GM18499 (cell line): ENCODE results near the gene TOP3B.
"Not testable (repeated sequence)": the region's sequence is repeated elsewhere in the genome, so short reads cannot be mapped to it uniquely, and the experiment has no call there.

Experiments used
- ATAC-seq: cut with Tn5 transposase; IDR thresholded peaks from one replicate; pipeline ENCODE4 v1.9.1; 2021; ENCODE audit warnings: moderate number of reproducible peaks; ENCODE audit not compliant: insufficient read depth, unreplicated experiment

TOP3B gene

DNA sequence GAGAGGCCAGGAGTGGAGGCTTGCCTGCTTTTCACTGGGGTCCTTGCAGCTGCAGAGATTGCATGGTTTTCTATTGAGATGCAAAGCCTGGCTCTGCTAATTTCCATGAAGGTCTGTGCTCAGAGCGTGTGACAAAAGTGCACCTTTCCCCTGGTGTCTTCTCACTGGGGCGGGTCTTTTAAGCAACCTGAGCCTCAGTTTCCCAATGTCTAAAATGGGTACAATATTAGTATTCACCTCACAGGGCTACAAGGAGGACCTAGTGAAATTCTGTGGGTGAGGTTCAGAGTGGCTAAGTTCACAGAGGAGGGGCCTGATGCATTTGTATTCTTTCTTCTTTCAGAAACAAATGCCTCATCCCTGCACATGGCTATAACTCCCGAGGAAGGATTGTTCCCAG lies 50.2 kb downstream of the TOP3B start:
- ATAC-seq, result no peak

DNA sequence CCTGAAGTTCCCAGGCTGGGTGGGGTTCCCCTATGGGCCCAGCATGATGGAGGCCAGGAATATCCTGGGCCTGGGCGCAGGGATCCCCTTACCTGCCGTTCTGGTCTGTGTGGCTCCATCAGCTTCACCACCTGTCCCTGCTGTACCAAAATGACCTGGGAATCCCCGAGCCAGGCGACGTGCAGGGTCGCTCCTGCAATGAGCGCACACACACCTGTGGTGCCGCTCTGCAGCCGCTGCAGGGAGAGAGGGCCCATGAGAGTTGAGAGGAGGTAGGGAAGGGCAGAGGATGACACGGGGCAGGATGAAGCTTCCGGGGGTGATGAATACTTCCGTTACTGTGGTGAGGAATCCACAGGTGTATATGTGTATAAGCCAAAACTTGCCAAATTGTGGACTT lies 51.5 kb downstream of the TOP3B start:
- ATAC-seq, result no peak

DNA sequence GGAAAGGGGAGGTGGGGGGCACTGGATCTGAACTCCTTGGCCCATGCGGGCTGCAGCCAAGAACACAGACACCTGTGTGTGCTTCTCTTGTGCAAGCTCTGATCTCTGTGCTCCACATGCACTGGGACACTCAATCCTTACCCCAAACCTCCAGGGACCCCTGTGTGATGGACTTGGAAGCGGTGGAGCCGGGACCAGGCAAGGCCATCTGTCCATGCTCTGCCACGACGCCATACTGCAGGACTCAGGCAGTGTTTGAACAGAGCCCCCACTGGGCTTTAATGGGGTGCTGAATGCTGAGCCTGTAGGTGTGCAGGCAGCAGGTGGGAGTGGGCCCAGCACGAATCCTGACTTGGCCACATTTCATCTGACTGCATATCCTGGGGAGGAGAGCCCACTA lies 53.3 kb downstream of the TOP3B start:
- ATAC-seq, result no peak

DNA sequence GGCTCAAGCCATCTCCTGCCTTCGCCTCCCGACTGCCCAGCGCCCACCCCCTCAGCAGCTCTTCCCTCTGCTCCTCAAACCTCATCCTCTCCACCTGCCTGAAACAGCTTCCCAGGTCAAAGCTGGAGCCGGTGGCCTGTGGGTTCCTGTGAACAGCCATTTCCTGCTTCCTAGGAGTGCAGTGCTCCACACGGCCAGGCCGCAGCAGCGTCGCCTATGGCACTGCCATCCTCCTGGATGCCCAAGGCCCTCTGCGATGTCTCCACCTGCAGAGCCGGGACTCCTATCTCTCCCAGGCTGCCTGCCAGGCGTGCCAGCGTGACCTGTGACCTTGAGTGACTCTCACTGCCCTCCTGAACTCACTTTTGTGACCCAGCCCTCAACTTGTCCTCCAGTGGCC lies 54.5 kb downstream of the TOP3B start:
- ATAC-seq, result no peak

DNA sequence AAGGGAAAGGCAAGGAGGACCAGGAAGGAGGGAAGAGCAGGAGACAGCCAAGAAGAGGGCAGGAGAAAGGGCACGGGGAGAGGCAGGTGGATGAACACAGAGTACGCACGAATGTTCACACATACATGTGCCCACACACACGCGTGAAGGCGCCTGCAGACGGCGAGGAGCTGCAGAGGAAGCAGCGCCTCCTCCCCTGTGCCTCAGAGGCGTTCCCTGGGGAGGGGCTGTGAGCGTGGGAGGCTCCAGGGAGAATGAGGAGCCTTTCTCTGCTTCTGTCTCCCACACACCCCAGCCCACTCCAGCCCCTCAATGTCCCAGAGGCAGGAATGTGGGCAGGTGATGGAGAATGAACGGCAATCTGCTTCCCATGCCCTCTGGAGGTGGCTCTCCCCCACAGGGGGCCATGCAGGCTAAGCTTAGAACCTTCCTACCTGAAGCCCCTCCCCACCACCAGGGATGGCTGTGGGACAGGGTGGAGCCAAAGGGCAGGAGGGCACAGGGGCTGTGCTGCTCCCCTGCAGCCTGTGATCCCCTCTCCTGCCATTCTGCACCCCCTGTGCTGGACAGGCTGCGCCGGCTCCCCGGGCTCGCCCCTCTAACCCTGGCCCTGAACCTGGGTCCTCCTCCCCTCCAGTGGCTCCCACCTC lies 55.3 kb downstream of the TOP3B start:
- no peak for ATAC-seq

DNA sequence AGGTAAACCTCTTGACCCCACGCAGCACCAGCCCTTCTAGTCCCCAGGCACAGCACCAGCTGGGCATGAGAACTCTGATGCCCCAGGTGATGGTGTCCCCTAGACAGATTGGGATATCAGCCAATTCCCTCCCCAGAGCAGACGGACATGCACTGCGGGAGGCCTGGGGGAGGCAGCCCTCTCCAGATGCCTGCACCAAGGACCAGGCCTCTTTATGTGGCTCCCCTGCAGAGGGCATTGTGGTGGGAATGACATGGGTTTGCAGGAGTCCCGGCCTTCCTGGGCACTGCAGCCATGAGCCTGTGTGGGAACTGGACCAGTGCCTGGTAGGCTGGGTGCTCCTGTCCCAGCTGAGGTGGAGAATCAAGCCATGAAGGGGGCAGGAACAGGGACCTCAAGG lies 55.9 kb downstream of the TOP3B start:
- no peak for ATAC-seq

DNA sequence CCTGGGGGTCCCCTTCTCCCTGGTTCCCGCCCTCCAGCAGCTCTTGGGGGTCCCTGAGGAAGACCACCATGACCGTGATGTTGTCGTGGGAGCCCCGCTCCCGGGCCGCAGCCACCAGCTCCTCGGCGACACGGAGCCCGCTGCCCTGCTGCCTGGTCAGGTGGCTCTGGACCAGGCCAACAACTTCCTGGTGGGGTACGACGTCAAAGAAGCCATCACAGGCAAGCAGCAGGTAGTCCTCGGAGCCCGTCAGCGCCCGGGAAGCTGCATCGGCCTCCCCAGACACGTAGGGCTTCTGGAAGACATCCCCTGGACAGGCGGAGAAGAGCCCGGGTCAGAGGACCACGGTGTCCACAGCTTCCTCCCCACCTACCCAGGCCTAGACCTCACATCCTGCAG lies 59.4 kb downstream of the TOP3B start:
- no peak for ATAC-seq

DNA sequence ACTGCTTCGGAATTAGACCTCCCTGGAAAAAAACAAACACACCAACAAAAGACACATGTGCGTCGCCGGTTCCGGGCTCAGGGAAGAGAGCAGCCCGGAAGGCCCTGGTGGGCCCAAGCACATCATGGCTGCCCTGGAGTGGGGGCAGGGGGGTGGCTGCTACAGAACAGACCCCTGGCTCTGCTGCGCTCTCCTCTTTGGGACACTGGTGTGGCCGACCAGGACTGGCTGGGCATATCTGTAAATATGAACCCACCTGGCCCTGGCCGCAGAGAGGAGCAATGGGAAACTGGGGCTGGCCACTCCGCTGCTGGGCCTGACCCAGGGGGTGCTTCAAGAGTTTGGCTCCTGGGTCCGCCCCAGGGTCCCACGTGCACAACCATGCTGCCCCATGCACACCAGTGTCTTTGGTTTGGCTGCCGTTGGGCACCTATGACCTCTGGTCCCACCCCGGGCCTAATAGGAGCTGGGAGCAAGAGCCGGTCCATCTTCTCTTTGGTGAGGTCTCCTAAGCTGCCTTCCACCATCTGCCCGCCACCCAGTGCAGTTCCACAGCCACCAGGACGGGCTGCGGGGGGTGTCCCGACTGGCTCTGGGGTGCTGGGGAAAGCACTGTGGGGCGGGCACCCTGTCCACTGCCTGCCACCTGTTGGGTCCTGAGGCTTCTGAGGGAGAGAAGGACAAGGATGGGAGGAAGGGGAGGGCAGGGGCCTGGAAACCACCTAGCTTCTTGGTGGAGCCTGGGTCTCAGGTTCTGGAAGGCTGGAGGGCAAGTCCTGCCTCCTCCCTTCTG lies 60.0 kb downstream of the TOP3B start:
- no peak for ATAC-seq

DNA sequence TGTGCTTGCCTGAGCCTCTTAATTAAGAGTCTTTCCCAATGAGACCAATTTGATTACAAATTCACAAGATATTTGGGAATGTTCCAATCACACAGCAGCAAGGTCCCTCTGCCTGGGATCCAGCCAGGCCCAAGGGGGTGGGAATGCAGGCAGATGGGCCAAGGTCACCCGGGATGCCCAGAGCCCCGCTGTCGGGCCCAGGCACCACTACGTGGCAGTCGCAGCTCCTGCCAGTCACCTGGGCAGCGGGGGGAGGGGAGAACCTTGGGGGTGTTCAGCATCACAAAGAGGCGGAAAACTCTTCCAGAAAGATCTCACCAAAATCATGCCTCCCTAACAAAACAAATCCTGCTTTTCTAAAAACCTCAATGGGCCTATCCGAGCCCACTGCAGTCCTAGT lies 60.9 kb downstream of the TOP3B start:
- no peak for ATAC-seq

DNA sequence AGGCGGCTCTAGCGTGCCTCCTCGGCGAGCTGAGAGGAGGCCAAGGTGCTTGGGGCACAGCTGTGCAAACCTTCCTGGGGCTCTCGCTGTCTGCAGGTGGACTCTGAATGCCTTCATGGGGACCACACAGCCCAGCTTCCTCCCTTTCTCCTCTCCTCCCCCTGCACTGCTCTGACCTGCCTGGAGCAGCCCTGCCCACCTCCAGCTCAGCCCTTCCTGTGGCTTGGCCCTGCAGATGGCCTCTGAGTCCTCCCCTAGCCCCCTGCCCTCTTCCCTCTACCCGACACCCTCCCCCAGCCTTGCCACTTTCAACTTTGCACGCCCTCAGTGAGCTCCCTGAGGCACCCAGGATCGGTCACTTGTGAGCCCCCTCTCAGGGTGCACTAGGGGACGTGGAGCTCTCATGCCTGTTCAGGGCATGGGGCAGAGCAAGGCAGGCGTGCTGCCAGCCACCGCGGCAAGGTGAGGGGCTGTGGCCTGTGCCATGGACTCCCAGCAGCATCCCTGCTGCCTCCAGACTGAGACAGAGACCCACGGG lies 61.3 kb downstream of the TOP3B start:
- ATAC-seq, result no peak

DNA sequence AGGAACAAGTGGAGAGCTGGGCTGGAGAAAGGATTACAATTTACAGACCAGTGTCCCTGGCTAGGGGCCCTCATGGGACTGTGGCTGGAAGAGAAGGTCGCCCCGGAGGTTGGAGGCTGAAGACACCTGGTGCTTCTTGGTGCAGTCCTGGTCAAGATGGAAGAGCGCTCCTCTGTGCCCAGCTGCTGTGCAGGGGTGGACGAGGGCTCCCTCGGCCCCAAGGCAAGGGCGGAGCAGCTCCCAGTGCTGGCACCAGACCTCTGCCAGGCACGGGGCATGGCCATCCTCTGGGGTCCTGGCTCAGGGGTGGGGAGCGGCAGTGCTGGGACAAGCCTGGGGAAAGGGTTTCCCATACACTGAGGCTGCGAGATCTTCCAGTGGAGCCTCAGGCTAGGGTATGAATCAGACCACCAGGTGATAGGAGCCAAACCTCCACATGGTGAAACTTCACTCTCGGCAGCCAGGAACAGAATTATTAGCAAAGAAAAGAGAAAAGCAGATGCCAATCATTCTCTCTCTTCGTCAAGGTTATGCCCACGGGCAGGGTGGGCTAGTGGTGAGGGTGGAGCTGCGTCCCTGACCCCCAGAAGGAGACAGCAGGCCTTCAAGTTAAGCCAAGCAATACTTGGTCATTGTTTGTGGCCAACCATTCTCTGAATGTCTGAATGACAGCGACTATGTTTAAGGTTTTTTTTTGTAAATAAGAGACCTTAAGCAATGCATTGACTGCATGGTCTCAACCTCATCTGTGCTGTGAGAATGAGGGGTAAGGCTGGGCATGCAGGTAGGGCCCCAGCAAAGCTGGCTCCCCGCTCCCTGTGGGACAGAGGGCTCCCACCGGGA lies 62.0 kb downstream of the TOP3B start:
- ATAC-seq, result no peak

DNA sequence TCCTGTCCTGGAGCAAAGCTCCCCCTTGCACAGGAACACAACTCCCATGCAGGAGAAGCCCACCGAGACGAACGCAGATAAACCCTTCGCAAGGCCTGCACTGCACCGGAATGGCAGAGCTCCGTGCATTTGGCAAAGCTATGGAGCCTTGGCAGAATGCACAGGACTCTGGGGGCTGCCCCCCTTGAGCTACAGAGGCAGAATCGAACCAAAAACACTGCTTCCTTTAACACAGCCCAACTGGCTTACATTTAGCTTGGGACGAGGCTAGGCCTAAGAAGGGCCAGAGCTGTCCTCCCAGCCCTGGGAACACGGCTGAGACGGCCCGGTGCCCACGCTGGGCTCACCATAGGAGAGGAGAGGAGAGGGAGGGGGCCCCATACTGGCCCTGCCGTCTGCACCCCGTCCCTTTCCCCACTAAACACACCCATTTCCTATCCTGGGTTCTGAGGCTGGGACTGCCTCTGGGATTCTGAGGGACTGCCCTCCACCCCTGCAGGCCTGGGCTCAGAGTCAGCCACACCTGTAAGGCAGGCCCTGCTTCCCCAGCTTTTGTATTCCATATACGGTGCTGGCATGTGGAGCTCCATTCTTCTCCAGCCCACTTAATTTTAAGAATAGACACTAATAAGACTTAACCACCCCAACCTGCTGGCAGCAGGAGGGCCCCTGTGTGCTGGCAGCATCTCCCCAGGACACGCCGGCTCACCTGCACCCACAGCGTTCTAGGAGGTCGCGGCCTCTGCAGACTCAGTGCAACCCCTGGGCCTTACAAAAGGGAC lies 62.9 kb downstream of the TOP3B start:
- ATAC-seq, result no peak

DNA sequence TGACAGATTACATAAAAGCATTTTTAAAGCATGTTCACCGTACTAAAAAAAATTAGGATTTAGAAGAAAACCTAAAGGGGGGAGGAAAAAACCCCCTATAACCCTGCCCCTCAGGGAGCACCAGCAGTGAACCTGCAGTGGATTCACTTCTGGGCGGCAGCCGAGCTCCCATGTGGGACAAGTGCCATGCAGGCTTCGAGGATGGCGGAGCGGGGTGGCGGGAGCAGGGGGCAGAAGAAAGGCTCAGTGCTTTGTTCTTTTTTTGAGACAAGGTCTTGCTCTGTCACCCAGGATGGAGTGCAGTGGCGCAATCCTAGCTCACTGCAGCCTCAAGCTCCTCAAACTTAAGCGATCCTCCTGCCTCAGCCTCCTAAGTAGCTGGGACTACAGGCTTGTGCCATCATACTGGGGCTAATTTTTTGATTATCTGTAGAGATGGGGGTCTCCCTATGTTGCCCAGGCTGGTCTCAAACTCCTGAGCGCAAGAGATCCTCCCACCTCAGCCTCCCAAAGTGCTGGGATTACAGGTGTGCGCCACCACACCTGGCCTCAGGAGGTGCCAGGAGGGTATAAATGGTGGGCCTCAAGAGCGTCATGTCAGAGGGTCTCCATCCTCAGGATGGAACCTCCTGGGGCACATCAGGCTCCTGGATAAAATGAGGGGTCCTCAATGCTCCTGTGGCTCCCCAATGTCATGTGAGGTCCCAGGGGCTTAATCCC lies 64.0 kb downstream of the TOP3B start:
- no peak for ATAC-seq

DNA sequence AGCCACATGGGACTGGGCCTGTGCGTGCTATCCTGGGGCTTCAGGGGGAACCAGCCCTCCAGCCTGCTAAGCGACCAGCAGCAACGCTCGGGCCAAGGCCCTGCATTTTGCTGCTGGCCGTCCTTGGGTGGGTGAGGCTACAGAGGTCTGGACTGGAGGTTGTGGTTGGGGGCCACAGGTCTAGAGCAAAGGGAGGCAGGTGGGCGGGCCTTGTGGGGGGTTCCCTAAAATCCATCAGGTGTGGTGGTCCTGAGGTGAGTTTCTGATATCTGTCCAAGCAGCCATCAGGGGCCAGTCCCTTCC lies 64.7 kb downstream of the TOP3B start:
- no peak for ATAC-seq

DNA sequence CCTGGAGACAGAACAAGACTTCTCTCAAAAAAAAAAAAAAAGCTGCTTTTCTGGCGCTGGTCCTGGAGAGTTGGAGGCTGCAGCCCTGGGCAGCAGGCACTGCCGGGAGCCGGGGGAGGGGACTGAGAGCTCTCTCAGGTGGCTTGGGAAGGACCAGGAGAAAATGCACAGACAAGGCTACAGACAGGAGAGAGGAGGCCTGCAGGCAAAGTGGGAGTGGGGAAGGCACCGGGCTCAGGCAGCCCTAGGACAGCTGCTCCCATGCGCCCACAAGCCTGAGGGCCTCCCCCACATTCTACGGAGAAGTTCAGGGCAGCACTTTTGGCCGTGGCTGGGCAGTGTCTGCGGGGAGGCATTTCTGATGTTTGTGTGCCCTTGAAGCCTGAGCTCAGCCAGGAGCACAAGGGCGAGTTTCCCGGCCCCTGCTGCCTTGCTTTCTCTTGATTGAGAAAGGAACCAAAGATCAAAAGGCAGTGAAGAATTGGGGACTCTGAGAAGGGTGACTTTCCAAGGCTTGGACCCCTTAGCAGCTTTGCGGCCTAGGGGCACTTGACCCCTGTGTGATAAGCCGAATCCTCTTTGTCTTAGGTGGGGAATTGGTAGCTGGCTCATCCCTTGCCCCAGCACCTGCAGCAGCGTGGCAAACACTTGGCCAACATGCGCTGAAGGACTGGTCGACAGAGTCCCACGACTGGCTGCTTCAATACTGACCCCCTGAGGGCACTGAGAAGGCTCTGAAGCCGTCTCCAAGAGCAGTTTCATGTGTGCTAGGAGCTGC lies 65.2 kb downstream of the TOP3B start:
- no peak for ATAC-seq

DNA sequence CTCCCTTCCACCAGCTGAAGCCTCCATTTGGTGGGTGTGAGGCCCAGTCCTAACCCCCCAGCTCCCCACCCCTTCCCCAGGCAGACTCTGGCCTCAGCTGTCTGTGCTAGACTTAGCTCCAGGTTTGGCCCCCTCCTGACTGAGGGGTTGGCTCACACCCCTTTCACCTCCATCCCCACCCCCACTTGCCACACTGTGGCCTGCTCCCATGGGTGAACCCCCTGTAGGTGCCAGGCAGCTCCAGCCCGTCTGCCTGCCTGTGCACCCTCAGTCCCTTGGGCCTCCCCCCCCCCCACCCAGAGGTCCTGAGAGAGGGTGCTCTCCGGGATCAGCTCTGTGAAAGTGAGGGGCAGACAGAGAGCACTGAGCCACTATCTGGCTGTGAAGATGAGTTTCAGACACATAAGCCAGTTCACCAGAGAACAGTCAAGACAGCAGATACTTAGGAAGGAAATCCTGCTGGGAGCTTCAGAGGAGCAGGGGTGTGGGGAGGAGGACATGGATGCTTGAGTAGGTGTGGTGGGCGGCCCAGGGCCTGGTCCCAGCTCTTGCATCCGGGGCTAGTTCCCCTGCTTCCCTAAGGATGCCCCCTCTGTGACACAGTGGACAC lies 66.2 kb downstream of the TOP3B start:
- no peak for ATAC-seq

DNA sequence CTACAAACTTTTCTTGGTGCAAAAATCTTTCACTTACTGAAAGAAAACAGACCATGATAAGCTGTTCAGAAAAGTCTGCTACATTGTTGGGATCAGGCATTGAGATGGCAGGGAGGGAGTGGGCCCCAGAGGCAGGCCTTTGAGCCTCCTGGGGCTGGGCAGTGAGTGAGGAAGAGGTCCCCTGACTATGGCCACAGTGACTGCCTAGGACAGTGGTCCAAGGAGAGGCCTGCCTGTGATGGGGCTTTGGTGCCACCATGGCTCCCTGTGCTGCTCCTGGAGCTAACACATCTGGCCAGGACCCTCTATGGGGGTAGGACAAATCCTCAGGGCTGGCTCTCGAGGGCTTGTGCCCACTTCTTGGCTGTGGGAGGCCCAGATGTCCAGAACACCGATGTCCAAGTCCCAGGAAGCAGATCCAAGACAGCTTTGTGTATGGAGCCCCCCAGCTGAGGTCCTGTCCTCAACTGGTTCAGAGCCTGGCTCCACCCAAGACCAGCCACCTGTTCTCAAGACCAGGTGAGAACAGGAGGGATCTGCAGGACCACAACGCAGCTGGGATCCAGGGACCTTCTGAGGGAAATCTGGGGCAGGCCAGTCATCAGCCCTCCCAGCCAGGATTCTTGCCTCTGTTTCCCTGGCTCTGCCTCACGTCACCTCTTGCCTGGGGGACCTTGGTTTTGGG lies 66.8 kb downstream of the TOP3B start:
- no peak for ATAC-seq

DNA sequence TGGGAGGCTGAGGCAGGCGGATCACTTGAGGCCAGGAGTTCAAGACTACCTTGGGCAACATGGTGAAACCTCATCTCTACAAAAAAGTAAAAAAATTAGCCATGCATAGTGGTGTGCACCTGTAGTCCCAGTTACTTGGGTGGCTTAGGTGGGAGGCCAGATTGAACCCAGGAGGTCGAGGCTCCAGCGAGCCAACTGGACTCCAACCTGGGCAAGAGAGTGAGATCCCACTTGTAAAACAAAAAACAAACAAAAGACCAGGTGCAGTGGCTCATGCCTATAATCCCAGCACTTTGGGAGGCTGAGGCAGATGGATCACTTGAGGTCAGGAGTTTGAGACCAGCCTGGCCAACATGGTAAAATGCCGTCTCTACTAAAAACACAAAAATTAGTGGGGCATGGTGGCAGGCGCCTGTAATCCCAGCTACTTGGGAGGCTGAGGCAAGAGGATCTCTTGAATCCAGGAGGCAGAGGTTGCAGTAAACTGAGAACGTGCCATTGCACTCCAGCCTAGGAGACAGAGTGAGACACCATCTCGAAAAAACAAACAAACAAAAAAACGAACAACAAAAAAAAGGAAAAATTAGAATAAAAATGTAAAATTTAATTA lies 68.4 kb downstream of the TOP3B start:
- ATAC-seq, result not testable (repeated sequence)
